HG03460 (cell line): Measurements from ENCODE around the gene SMYD2.
A peak's percentile ranks its signal among the peaks of the same experiment; 100 is the strongest.

Source experiments
- ATAC-seq: cut with Tn5 transposase; IDR thresholded peaks from one replicate; pipeline ENCODE4 v1.9.1; 2021; ENCODE audit not compliant: unreplicated experiment

Gene SMYD2

GRCh38 chr1:214327514-214327913 is 46.6 kb downstream of the SMYD2 start:
- ATAC-seq, result no peak

- peak; percentile 88 for ATAC-seq
Observed at GRCh38 chr1:214328770-214329469, 48.0 kb downstream of the SMYD2 start.

GRCh38 chr1:214329470-214330220 is 48.7 kb downstream of the SMYD2 start:
- no peak for ATAC-seq

- no peak for ATAC-seq
Observed at GRCh38 chr1:214330222-214330621, 49.3 kb downstream of the SMYD2 start.

GRCh38 chr1:214330715-214331114 is 49.8 kb downstream of the SMYD2 start:
- no peak for ATAC-seq

GRCh38 chr1:214331180-214331579 is 50.2 kb downstream of the SMYD2 start:
- ATAC-seq, result no peak

GRCh38 chr1:214331827-214332423 is 51.0 kb downstream of the SMYD2 start:
- ATAC-seq, result peak; percentile 48

GRCh38 chr1:214332946-214333798 is 52.2 kb downstream of the SMYD2 start:
- ATAC-seq, result peak; percentile 34

GRCh38 chr1:214335567-214335966 is 54.6 kb downstream of the SMYD2 start:
- ATAC-seq, result no peak

- no peak for ATAC-seq
Observed at GRCh38 chr1:214337015-214337414, 56.1 kb downstream of the SMYD2 start.

GRCh38 chr1:214337511-214337910 is 56.6 kb downstream of the SMYD2 start:
- ATAC-seq, result no peak

- ATAC-seq, result no peak
Observed at GRCh38 chr1:214338212-214338611, 57.3 kb downstream of the SMYD2 start.

- no peak for ATAC-seq
Observed at GRCh38 chr1:214341459-214341858, 60.5 kb downstream of the SMYD2 start.

GRCh38 chr1:214341932-214342331 is 61.0 kb downstream of the SMYD2 start:
- no peak for ATAC-seq

- no peak for ATAC-seq
Observed at GRCh38 chr1:214342525-214342924, 61.6 kb downstream of the SMYD2 start.

- no peak for ATAC-seq
Observed at GRCh38 chr1:214344897-214345296, 63.9 kb downstream of the SMYD2 start.

GRCh38 chr1:214349008-214349407 is 68.0 kb downstream of the SMYD2 start:
- ATAC-seq, result no peak

GRCh38 chr1:214349781-214350180 is 68.8 kb downstream of the SMYD2 start:
- ATAC-seq, result no peak

- ATAC-seq, result no peak
Observed at GRCh38 chr1:214351551-214352277, 70.8 kb downstream of the SMYD2 start.

GRCh38 chr1:214352838-214353237 is 71.9 kb downstream of the SMYD2 start:
- ATAC-seq, result no peak
